HG02973 (cell line): ENCODE data around the gene TRA2A.
A peak's percentile ranks its signal among the peaks of the same experiment; 100 is the strongest.
"Not testable (repeated sequence)": the region's sequence is repeated elsewhere in the genome, so short reads cannot be mapped to it uniquely, and the experiment has no call there.

Experiments
- ATAC-seq: cut with Tn5 transposase; IDR thresholded peaks from one replicate; pipeline ENCODE4 v1.9.1; 2021; ENCODE audit warnings: moderate library complexity; ENCODE audit not compliant: unreplicated experiment

TRA2A gene

GRCh38 chr7:23513746-23514145 lies 18.0 kb downstream of the TRA2A start:
- not testable (repeated sequence) for ATAC-seq

GRCh38 chr7:23494009-23494408 lies 37.8 kb downstream of the TRA2A start:
- ATAC-seq, result no peak

GRCh38 chr7:23491502-23491901 lies 40.3 kb downstream of the TRA2A start:
- ATAC-seq, result no peak

DNA sequence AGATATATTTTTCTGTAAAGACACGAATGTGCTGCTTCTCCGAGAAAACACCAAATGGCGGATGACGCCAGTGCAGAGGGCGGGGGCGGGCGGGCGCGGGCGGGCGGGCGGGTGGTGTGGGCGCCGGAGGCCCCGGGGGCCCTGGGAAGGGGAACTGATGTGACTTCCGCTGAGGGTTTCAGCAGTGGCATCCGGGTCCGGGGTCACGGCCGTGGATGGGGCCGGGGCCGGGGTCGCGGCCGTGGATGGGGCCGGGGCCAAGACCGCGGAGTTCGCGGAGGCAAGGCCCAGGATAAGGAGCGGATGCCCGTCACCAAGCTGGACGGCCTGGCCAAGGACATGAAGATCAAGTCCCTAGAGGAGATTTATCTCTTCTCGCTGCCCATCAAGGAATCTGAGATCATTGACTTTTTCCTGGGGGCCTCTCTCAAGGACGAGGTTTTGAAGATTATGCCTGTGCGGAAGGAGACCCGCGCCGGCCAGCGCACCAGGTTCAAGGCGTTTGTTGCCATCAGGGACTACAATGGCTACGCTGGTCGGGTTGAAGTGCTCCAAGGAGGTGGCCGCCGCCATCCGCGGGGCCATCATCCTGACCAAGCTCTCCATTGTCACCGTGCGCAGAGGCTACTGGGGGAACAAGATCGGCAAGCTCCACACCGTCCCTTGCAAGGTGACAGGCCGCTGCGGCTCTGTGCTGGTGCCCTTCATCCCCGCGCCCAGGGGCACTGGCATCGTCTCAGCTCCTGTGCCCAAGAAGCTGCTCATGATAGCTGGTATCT lies 41.2 kb downstream of the TRA2A start:
- ATAC-seq, result peak; percentile 68

- not testable (repeated sequence) for ATAC-seq
Observed at GRCh38 chr7:23488714-23489113, 43.1 kb downstream of the TRA2A start.

DNA sequence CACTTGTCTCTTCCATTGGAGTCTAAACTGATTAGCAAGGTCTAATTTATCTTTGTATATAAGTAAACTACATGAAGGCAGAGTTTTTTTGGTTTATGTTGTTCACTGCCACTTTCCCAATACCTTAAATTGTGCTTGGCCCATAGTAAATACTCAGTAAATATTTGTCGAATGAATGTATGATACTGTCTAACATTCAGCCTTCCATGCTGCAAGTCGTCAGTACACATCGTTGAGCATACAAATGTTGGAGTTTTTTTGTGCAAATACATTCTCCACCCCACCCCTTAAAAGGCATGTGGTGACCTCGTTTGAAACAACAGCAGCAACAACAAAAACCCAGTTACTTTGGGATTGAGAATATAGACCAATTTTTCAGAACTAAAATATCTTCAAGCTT lies 44.1 kb downstream of the TRA2A start:
- ATAC-seq, result no peak

DNA sequence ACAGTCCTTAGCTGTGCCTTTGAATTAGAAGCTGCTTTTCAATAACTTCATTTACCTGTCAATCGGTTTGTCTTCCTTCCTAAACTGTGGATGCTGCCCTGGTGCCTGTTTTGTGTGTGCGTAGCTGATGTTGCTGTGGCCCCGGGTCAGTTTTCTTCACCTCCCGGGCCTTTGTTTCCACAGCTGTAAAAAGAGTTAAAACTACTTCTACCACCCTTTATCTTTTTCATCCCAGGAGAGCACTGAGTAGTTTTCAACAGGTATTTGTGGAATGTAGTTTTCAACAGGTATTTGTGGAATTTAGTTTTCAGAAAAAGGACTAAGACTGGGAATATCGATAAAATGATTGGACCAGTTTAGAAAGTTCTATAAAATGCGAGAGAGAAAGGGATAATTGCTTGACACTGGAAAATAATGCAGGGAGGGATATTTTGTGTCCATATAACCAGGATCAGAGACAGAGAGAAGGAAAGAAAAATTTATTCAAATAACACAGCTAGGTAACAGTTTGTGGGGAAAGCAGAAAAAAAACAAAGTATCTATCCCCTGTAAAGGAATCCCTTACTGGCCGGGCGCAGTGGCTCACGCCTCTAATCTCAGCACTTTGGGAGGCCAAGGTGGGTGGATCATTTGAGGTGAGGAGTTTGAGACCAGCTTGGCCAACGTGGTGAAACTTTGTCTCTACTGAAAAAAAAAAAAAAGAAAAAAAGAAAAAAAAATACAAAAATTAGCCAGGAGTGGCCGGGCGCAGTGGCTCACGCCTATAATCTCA lies 45.6 kb downstream of the TRA2A start:
- no peak for ATAC-seq

GRCh38 chr7:23482686-23483085 lies 49.1 kb downstream of the TRA2A start:
- ATAC-seq, result no peak

- no peak for ATAC-seq
Observed at GRCh38 chr7:23477962-23478866, 53.6 kb downstream of the TRA2A start.

- no peak for ATAC-seq
Observed at GRCh38 chr7:23477157-23477499, 54.7 kb downstream of the TRA2A start.

GRCh38 chr7:23476286-23477156 lies 55.3 kb downstream of the TRA2A start:
- no peak for ATAC-seq

DNA sequence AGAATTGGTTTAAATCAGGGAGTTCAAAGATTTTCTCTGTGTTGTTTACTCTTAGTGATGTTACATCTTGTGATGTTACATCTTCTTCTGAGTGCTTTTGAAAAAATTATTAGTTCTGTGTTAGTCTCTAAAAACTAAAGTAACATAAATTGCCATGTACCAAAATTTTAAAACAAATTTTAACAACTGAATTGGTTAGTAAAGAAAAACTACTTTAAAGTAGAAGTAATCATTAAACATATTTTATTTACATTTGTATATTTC lies 56.3 kb downstream of the TRA2A start:
- no peak for ATAC-seq

GRCh38 chr7:23474829-23475575 lies 56.8 kb downstream of the TRA2A start:
- ATAC-seq, result no peak

GRCh38 chr7:23474094-23474828 lies 57.5 kb downstream of the TRA2A start:
- ATAC-seq, result peak; percentile 67

DNA sequence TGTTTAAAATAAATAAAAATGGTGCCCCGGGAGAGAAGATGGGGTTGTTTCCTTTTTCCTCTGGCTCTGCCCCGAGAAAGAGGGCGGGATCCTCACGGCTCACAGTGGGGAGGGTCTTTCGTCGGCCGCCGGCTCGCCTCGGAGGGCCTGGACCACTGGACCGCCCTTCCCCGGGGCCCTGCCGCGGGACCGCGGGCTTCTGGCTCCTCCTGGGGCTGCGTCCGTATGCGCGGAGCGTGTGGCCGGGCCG lies 58.0 kb downstream of the TRA2A start:
- no peak for ATAC-seq

GRCh38 chr7:23472956-23473843 lies 58.6 kb downstream of the TRA2A start:
- ATAC-seq, result no peak

- no peak for ATAC-seq
Observed at GRCh38 chr7:23472556-23472955, 59.2 kb downstream of the TRA2A start.

DNA sequence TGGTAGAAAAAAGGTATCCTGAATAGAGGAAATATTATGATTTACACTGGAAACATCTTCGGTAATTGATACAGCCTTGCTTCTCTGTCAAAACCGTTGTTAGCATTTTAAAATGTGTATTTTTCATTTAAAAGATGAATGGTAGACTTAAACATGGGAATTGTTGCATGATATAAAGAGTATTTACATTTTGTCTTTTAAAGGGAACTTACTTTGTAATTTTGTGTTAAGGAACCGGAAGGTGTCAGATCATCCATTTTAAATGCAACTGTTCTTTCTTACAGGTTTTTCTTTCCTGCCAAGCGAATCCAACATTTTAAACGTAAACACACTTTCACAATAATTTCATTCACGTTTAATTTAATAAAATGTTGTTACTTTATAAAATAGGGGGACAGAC lies 59.7 kb downstream of the TRA2A start:
- no peak for ATAC-seq
